HG02943 (cell line): ENCODE results near the gene STUB1.
"Not testable (repeated sequence)": the region's sequence is repeated elsewhere in the genome, so short reads cannot be mapped to it uniquely, and the experiment has no call there.

Experiments
- ATAC-seq: cut with Tn5 transposase; IDR thresholded peaks from one replicate; pipeline ENCODE4 v1.9.1; 2021; ENCODE audit warnings: mild to moderate bottlenecking, low read depth, moderate library complexity; ENCODE audit not compliant: unreplicated experiment

STUB1 gene

DNA sequence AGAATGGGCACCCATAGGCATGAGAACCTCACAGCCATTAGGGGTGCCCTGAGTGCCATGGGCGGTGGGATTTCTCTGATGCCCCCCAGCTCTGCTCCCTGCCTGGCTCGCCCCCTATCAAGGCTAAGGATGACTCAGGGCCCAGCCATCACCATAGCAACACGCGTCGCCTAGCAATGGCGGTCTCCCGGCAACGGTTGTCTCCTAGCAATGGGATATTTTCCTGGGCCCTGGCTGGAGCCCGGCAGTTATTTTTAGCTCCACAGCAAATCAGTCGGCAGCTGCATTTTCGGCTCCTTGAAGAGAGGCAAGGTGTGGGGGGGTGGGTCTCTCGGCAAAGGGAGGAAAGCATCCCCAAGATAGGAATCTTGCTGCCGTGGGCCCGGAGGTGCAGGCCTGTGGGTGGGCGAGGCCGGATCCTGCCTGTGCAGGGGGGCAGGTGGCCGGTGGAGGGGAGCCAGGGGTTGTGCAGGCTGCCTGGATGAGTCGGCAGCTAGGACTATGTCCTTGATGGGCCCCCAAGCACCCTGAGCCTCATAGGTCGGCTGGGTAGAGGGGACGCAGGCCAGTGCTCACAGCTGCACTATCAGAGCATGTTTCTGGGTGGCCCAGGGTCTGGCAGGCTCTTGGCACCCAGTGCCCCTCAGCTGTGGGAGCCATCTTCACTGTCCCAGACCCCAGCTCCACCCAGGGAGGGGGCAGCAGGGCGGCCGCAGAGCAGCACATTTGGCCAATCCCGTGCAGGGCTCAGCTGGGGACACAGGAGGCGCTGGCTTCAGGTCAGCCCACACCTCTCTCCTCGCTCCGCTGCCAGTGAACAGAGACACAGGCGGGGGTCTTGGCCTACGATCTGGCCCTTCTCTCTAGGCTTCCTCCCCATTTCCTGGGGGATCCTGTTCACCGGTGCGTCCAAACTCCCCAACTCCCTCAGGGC lies 29.6 kb downstream of the STUB1 start:
- no peak for ATAC-seq

DNA sequence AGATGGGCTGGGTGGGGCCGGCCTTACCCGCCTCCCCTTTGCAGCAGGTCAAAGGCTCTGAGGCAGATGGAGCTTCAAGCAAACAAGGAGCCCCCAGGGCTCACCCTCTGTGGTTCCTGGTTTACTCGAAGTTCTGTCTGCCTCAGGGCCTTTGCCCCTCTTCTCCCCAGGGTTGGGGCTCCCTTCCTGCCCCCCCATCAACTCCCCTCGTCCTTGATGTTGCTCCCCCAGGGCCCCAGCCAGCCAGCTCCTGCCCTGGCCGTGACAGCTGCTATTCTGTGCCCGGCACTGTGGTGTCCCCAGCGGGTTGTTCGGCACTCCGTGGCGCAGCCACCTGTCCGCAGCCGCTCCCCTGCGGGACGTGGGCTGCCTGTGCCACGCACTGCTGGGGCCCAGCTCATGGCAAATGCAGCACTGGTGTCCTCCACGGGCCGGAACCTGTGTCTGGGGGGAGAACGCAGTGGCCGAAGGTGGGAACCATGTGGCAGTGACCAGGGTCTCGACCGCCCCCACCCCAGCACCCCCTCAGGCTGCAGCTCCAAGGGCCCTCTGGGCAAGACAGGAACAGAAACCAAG lies 30.4 kb downstream of the STUB1 start:
- ATAC-seq, result no peak

DNA sequence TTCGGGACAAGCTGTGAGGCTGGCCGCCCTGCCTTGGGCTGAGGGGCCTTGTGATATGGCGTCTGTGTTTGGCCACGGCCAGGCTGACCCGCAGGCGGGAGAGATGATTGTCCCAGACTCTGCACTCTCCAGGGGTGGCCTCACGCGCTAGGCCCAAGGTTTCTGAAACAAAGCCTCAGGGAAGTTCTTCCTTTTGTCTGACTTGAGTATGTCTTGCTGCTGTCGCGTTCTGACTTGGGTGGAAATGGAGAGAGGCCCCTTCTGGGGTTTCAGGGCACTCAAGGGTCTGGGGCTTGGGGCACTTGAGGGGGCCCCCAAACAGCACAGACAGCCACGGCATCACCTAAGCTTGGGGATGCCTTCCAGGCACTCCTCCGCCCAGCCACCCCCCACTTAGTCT lies 30.9 kb downstream of the STUB1 start:
- ATAC-seq, result no peak

DNA sequence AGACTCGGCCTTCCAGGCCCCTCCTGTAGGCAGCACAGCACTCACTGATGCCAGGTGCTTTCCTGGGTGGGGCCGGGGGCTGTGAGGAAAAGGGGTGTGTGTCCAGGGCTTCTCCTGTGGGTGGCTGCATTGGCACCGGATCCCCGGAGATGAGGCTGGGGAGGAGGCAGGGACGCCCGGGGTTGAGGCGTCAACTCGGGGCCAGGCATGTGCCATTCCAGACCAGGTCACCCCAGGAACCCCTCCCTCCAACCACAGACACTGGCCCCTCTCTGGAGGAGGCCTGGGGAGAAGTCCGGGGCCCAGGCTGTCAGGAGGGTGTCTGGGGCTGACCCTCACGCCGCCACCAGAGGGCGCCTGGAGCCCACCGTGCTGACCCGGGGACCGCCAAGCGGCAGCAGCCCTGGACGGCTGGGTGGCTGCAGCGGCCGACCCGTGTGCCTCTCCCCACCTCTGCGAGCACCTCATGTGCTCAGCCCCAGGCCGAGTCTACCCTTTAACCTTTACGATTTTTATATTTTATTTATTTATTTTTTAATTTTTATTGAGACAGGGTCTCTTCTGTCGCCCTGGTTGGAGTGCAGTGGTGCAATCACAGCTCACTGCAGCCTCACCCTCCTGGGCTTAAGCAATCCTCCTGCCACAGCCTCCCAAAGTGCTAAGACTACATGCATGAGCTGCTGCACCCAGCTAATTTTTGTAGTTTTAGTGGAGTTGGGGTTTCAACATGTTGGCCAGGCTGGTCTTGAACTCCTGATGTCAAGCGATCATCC lies 31.5 kb downstream of the STUB1 start:
- no peak for ATAC-seq

DNA sequence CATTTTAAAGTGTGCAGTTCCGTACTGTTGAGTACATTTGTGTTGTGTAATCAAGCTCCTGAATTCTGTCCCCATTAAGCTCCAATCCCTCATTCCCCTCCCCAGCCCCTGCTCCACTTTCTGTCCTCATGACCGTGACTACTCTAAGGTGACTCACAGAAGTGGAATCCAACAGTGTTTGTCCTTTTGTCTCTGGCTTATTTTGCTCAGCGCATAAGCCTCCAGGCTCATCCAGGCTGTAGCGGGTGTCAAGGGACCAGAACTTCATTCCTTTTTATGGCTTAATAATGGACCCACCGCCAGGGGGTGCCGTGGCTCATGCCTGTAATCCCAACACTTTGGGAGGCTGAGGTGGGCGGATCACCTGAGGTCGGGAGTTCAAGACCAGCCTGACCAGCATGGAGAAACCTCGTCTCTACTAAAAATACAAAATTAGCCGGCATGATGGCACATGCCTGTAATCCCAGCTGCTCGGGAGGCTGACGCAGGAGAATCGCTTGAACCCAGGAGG lies 32.6 kb downstream of the STUB1 start:
- ATAC-seq, result not testable (repeated sequence)

DNA sequence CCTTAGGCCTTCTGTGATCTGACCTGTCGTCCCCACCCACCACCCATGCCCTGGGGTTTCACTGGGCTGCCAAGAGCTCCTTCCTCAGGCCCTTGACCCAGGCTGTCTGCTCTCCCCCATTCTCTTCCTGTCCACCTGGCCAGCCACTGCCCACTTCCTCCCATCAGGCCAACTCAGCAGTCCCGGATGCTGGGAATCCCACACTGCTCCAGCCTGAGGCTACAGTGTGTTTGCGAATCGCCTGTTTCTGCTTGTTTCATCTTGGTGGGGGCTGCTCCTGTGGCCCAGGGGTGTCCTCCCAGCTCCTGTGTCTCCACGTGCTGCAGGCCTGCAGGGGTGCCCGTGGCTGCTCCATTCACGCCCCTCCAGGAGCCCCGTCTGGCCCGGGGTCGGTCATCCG lies 33.9 kb downstream of the STUB1 start:
- no peak for ATAC-seq

DNA sequence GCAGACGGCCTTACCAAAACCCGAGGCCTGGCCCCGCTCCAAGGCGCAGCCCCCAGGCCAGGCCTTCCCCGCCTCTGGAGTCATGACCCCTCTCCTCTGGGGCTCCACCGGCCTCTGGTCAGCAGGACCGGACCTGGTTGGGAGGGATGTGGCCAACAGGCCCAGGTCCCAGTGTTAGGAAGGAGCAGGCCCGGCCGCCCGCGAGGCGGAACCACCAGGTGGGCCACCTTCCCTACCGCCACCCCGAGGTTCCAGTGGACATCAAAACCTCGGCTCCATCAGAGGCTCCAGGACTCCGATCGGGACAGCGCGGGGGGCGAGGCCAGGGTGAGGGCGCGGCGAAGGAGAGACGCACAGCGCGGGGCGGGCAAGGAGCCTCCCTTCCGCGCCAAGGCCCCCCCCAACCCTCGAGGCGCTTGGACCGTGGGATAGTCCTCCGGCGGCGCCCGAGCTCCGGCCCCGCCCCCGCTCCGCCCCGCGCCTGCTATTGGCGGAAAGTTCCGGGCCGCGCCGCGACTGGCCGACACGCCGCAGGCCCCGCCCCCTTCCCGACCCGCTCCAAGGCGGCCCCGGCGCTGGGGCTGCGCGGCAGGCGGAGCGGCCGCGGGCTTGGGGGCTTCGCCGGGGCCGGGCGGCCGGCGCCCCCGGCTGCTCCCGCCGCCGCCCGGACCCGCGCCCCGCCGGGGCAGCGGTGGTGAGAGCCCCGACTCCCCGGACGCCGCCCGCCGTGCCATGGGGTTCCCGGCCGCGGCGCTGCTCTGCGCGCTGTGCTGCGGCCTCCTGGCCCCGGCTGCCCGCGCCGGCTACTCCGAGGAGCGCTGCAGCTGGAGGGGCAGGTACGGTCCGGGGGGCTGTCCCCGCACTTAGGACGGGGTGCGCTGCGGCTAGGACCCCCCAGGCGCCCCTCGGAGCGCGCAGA lies 34.6 kb downstream of the STUB1 start, which contains the start of gene METRN:
Gene METRN, plus strand, starts transcription at position 561 of the 919 bp plus-strand sequence. Its CDS starts 172 bp downstream, at position 733.
- no peak for ATAC-seq

DNA sequence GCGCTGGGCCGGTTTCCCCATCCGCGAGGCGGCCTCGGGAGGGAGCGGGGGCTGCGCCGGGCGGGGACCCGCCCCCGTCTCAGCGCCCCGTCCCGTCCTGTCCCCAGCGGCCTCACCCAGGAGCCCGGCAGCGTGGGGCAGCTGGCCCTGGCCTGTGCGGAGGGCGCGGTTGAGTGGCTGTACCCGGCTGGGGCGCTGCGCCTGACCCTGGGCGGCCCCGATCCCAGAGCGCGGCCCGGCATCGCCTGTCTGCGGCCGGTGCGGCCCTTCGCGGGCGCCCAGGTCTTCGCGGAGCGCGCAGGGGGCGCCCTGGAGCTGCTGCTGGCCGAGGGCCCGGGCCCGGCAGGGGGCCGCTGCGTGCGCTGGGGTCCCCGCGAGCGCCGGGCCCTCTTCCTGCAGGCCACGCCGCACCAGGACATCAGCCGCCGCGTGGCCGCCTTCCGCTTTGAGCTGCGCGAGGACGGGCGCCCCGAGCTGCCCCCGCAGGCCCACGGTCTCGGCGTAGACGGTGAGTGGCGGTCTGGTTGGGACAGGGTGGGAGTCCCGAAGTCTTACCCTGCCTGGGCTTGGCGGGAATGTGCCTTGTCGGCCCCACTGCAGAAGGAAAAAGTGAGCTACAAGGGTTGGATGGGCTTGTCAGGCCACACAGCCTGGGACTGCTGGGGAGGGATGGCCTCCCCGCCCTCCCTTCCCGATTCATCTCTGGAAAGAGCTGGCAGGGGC lies 35.4 kb downstream of the STUB1 start:
- no peak for ATAC-seq

DNA sequence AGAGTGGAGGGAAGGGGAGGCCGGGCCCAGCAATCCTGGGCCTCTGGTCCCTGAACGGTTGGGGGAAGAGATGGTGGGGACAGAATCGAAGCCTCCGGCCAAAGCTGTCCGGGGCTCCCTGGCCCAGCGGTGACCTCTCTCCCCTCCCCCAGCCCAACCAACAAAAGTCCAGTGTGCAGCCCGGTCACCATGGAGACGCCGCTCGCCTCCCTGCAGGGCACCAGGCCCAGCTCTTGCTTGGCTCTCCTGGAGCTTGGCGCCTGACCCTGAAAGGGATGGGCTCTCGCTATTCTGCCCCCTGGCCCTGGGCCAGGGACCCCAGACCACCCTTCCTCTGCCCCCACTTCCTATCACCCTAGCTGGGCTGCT lies 36.0 kb downstream of the STUB1 start:
- ATAC-seq, result no peak

DNA sequence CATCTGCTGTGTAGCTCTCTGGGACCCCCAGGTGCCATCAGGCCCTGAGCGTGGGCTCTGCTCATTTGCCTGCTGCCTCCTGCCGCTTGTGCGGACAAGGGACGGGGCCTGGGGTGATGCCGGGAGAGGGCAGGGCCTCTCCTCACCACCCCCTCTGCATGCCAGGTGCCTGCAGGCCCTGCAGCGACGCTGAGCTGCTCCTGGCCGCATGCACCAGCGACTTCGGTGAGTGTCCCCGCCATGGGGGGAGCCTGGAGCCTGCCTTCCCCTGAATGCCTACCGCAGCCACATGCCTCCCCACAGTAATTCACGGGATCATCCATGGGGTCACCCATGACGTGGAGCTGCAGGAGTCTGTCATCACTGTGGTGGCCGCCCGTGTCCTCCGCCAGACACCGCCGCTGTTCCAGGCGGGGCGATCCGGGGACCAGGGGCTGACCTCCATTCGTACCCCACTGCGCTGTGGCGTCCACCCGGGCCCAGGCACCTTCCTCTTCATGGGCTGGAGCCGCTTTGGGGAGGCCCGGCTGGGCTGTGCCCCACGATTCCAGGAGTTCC lies 36.6 kb downstream of the STUB1 start:
- no peak for ATAC-seq

DNA sequence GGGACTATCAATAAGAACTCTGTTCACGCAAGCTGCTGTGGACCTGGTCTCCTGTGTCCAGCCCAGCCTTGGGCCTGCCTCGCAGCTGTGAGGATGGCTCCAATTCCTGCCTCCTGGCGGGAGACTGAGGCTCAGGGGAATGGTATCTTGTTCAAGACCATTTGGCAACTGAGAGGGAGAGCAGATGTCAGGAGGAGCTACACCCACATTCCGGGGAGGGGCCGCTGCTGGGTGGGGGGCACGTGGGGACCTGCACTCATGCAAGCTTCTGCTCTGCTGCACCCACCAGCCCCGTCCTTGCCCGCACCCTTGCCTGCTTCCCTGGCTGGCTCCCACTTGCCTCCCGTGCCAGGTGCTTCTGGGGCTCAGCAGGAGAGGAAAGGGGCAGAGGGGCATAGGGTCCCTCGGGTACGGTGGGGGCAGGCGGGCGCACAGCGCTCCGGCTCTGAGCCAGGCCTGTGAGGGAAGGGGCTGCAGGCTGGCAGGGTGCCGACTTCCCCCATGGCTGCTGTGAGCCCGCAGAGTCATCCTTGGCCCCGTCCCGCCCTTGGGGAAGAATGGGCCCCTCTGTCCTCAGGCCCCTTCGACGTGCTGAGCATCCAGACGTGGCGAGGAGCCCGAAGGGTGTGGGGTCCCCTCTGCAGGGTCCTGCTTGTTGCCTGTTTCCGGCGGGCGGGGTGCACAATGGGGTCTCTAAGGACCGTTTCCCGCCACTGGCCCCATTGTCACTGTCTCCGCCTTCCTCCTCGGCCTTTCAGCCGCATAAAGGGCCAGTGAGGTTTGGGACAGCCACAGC lies 37.4 kb downstream of the STUB1 start:
- no peak for ATAC-seq

DNA sequence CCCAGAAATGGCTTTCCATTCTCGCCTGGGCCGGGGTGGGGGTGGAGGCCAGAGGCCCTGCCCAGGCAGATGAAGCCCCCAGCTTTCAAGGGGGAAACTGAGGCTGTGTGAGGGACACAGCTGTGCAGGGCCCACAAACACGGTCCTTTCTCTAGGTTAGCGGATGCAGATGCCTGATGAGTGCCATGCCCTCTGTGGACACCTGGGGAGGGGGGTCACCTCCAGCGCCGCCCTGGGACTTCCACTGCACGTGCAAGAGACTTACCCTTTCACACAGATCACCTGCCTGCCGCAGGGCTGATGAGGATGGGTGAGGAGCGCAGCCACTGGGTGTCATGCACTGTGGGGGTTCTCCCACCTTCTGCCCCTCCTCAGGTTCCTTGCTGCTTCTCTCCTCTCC lies 38.2 kb downstream of the STUB1 start:
- ATAC-seq, result no peak

DNA sequence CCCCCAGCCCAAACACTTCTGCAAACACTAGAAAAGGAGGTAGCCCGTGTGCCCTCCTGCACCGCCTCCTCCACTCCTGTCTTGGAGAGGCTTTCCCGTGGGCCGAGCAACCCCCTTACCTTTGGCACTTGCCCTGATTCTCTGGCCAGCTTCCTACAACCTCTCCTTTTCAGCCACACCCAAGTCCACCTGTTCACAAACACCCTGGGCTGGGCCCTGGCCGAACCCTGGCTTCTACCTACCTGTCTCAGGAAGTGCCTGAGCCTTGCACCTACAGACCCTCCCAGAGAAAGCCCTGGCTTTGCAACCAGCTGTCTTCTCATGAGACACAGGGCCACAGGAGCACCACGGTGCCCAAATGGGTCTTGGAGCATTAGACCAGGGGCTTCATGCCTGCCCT lies 38.7 kb downstream of the STUB1 start:
- no peak for ATAC-seq

DNA sequence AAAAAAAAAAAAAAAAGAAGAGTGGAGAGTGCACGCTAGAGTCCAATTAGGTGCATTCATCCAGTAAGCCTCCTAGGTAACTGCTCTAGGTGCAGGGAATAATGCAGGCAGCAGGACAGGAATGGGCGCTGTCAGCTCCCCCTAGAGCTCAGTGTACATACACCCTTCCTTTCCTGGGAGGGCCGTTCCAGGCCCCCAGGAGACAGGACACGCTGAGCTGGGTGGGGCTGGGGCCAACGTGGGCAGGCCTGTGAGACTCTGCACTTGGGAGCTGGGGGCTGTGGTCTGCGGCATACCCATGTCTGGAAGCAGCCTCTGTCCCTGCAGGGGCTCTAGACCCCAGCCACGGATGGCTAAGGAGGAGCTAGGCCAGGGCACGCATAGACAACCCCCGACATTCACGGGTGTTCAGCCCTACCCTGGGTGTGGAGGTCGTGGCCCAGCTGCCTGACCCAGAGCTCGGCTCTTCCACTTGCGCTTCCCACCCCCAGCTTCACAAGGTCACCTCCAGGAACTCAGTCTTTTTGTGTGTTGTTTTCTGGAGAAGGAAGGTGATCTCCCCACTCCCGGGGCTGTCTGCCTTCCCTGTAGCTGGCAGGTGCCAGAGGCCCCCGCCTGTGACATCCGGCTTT lies 39.7 kb downstream of the STUB1 start:
- peak; percentile 5 for ATAC-seq

DNA sequence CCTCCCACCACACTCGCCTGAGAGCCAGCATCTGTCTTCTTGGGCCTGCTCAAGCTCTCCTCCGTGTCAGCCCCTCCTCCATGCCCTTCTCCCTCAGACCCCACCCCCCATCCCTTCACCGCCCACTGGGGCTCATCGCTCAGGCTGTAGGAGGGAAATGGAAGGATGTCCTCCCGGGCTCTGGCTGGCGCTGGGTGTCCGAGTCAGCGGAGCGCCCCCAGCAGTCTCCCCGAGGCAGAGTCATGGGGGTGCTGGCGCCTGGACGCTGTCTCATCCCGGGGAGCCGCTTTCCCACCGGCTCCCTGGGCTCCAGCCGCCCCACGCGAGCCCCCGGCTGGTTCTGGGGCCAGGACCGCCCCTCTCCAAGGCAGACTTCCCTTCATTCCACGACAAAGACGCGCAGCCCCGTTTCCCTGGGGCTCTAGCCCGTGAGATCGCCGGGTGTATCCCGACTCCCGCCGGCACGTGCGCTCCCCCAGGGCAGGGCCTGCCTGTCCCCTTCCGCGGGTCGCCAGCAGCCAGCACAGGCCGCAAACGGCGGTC lies 40.3 kb downstream of the STUB1 start:
- peak; percentile 19 for ATAC-seq

DNA sequence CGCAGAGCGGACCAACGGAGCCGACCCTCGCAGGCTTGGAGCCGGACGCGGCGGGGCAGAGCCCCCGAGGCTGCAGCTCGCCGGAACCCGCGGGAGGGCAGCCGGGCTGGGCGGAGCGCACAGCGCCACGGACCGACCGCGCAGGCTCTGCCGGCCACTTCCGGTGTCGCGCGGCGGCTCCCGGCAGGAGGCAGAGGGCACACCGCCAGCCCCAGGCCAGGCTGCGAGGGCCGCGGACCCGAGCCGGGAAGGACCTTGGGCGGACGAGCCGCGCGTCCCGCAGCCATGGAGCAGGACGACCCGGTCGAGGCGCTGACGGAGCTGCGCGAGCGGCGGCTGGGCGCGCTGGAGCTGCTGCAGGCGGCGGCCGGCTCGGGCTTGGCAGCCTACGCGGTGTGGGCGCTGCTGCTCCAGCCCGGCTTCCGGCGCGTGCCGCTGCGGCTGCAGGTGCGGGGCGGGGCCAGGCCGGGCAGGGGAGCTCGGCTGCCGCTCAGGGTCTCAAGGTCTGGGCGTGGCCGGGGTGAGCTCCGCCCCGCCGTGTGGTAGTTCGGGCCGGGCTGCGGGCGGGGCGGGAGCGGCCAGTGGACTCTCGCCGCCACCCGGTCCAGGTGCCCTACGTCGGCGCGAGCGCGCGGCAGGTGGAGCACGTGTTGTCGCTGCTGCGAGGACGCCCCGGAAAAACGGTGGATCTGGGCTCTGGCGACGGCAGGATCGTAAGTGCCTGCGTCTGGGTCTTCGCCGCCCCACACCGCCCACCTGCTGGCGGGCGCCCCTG lies 41.0 kb downstream of the STUB1 start, which contains the start of gene ANTKMT:
Gene ANTKMT, plus strand, starts transcription at position 157 of the 775 bp plus-strand sequence. Its CDS starts 129 bp downstream, at position 286.
- peak; percentile 51 for ATAC-seq
